ENCODE results near the gene PDE6B.

PDE6B gene

DNA sequence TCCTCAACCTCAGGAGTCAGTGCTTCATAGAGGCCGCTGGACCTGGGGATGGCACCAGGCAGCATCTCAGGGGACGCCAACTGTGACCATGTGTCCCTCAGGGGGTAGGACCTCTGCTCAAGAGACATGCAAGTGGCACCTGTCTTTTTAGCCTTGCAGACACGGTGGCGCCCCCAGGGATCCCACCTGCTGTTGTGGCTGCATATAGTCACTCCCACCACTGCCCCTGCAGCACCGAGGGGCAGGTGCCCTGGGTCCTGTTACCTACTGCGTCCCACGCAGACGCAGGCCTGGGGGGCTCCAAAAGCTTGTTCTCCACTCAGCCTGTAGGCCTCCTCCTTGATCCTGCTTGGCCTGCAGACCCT, 51.5 kb downstream of the PDE6B start:
- CTCF ChIA-PET, result no interaction called here
- TF ChIP-seq, protein P1, sequence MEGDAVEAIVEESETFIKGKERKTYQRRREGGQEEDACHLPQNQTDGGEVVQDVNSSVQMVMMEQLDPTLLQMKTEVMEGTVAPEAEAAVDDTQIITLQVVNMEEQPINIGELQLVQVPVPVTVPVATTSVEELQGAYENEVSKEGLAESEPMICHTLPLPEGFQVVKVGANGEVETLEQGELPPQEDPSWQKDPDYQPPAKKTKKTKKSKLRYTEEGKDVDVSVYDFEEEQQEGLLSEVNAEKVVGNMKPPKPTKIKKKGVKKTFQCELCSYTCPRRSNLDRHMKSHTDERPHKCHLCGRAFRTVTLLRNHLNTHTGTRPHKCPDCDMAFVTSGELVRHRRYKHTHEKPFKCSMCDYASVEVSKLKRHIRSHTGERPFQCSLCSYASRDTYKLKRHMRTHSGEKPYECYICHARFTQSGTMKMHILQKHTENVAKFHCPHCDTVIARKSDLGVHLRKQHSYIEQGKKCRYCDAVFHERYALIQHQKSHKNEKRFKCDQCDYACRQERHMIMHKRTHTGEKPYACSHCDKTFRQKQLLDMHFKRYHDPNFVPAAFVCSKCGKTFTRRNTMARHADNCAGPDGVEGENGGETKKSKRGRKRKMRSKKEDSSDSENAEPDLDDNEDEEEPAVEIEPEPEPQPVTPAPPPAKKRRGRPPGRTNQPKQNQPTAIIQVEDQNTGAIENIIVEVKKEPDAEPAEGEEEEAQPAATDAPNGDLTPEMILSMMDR (conservative IDR thresholded peaks at IDR 0.05; ENCODE audit: low read depth), result no peak
- POLR2A ChIA-PET (ENCODE audit: low non-redundant PET), result no interaction called here
- H3K27ac ChIP-seq, result peak overlapping the region; percentile 83
- no peak for DNase-seq (ENCODE audit: low spot score)

GRCh38 chr4:677431-678293, 52.3 kb downstream of the PDE6B start:
- CTCF ChIA-PET, result no interaction called here
- TF ChIP-seq, protein P1 (conservative IDR thresholded peaks at IDR 0.05; ENCODE audit: low read depth), result no peak
- H3K27ac ChIP-seq, result peak overlapping the region; percentile 83
- POLR2A ChIA-PET (ENCODE audit: low non-redundant PET), result no interaction called here
- DNase-seq (ENCODE audit: low spot score), result peak; percentile 48

- DNase-seq (ENCODE audit: low spot score), result no peak
- TF ChIP-seq, protein P1 (conservative IDR thresholded peaks at IDR 0.05; ENCODE audit: low read depth), result no peak
- CTCF ChIA-PET, result no interaction called here
- peak overlapping the region; percentile 83 for H3K27ac ChIP-seq
- POLR2A ChIA-PET (ENCODE audit: low non-redundant PET), result no interaction called here
These were observed 53.1 kb downstream of the PDE6B start for GRCh38 chr4:678331-679103.

- H3K27ac ChIP-seq, result peak overlapping the region; percentile 83
- ChIA-PET POLR2A (ENCODE audit: low non-redundant PET) (no interaction called here), CTCF (no interaction called here)
- no peak for DNase-seq (ENCODE audit: low spot score)
- TF ChIP-seq, protein P1 (conservative IDR thresholded peaks at IDR 0.05; ENCODE audit: low read depth), result no peak
These were observed 53.7 kb downstream of the PDE6B start for GRCh38 chr4:679104-679481.

DNA sequence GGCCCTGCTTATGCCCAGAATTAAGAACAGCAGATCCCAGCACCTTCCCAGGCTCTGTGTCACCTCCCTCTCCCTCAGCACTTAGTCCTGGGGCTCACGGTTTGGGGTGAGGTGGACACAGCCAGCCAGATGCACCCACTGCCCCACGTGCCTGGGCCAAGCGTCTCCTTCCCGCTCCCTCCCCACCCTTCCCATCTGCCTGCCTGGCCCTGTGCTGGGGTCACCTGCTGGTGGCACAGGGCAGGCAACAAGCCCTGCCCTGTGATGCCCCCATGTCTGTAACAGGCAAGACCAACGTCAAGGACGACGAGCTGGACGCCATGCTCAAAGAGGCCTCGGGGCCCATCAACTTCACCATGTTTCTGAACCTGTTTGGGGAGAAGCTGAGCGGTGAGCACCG, 54.3 kb downstream of the PDE6B start:
- H3K27ac ChIP-seq, result peak overlapping the region; percentile 24
- ChIA-PET CTCF (no interaction called here), POLR2A (ENCODE audit: low non-redundant PET) (interaction anchor here (0.6 kb wide), 1 partner anchor 1037 kb away, joined by 3 read pairs; no protein-coding TSS in a partner anchor)
- TF ChIP-seq, protein P1 (conservative IDR thresholded peaks at IDR 0.05; ENCODE audit: low read depth), result no peak
- DNase-seq (ENCODE audit: low spot score), result no peak

DNA sequence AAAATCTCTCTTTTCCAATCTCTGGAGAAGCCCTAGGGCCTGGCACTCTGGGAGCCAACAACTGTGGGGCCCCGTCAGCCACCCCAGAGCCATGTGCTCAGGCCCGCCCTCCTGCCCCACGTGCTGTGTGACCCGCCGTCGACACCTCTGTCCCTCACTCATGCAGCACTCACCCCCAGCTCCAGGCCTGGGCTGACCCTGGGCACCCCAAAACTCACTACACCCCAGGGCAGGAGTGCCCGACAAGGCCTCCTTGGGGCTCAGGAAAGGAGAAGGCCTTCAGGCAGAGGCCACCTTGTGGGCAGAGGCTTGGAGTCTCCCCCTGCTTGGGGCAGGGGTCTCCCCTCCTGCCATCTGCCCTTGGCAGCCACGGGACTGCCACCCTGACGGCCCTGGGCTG, 54.7 kb downstream of the PDE6B start:
- CTCF ChIA-PET, result no interaction called here

More for the DNA sequence above, 54.7 kb downstream of the PDE6B start:
- POLR2A ChIA-PET (ENCODE audit: low non-redundant PET), result interaction anchor here (0.6 kb wide), 1 partner anchor 1037 kb away, joined by 3 read pairs; no protein-coding TSS in a partner anchor
- DNase-seq (ENCODE audit: low spot score), result no peak
- H3K27ac ChIP-seq, result peak overlapping the region; percentile 24
- TF ChIP-seq, protein P1 (conservative IDR thresholded peaks at IDR 0.05; ENCODE audit: low read depth), result no peak
